IMR-90 (cell line): ENCODE measurements around the gene SHROOM4.
A peak's percentile ranks its signal among the peaks of the same experiment; 100 is the strongest.

ENCODE experiments used
- BHLHE40 ChIP-seq: fragments of 150-350 bp; IDR thresholded peaks from 2 replicates; pipeline ENCODE4 v1.6.1; 2016; ENCODE audit warnings: mild to moderate bottlenecking, low read depth, low read length
- CEBPB ChIP-seq: IDR thresholded peaks from 2 replicates; pipeline ENCODE4 v1.6.1; 2012; ENCODE audit warnings: low read depth, low read length, improper control_type of control experiment
- CHD1 ChIP-seq: IDR thresholded peaks from 2 replicates; pipeline ENCODE4 v1.6.1; 2012; ENCODE audit warnings: low read depth, low read length, improper control_type of control experiment
- CTCF ChIP-seq: conservative IDR thresholded peaks from 2 replicates; pipeline ENCODE4 v1.5.1; 2012; ENCODE audit warnings: mild to moderate bottlenecking, low read depth, low read length, improper control_type of control experiment
- FOS ChIP-seq: fragments of 150-350 bp; IDR thresholded peaks from 2 replicates; pipeline ENCODE4 v1.6.1; 2016; ENCODE audit warnings: low read depth, low read length
- MAFK ChIP-seq: IDR thresholded peaks from 2 replicates; pipeline ENCODE4 v1.6.1; 2012; ENCODE audit warnings: low read depth, low read length, improper control_type of control experiment
- NFE2L2 ChIP-seq: fragments of 150-350 bp; IDR thresholded peaks from 2 replicates; pipeline ENCODE4 v1.6.1; 2016; ENCODE audit warnings: low read depth, mild to moderate bottlenecking, low read length
- POLR2A ChIP-seq: IDR thresholded peaks from 2 replicates; pipeline ENCODE4 v1.6.1; 2012; ENCODE audit warnings: mild to moderate bottlenecking, low read depth, low read length
- RCOR1 ChIP-seq: IDR thresholded peaks from 2 replicates; pipeline ENCODE4 v1.6.1; 2012; ENCODE audit warnings: mild to moderate bottlenecking, low read length, improper control_type of control experiment; ENCODE audit not compliant: insufficient replicate concordance
- RFX5 ChIP-seq: IDR thresholded peaks from 2 replicates; pipeline ENCODE4 v1.8.0; 2012; ENCODE audit warnings: low read depth, mild to moderate bottlenecking, low read length, moderate library complexity
- SMC3 ChIP-seq: fragments of 150-350 bp; IDR thresholded peaks from 2 replicates; pipeline ENCODE4 v1.6.1; 2016; ENCODE audit warnings: low read depth, mild to moderate bottlenecking, antibody characterized with exemption, low read length, moderate library complexity
- USF2 ChIP-seq: fragments of 150-350 bp; IDR thresholded peaks from 2 replicates; pipeline ENCODE4 v1.6.1; 2017; ENCODE audit warnings: mild to moderate bottlenecking, antibody characterized with exemption, low read length, low read depth

- no peak for TF ChIP-seq FOS
- no peak for TF ChIP-seq CTCF
- no peak for TF ChIP-seq CEBPB
- no peak for TF ChIP-seq USF2
- TF ChIP-seq RFX5 = no peak
- TF ChIP-seq POLR2A = no peak
- no peak for TF ChIP-seq BHLHE40
- TF ChIP-seq NFE2L2 = peak; percentile 25; the same call in 1 of the 2 replicates
- TF ChIP-seq SMC3 = no peak
- TF ChIP-seq MAFK = no peak
- no peak for TF ChIP-seq RCOR1
- TF ChIP-seq CHD1 = no peak
These were observed 200.1 kb downstream of the SHROOM4 start for GRCh38 chrX:50613846-50614245.
